Pancreas (tissue), 10 donors: ENCODE data around the gene PDGFRB. TPM values are rescaled to one million over a fixed set of nuclear protein-coding genes. Genes with fewer than 3 reads are reported as not detected.
A peak's percentile ranks its signal among the peaks of the same experiment; 100 is the strongest.

ENCODE experiments used
- ATAC-seq, 4 donors: fragments of 200-7000 bp; cut with Tn5 transposase; one replicate each; pipeline versions ENCODE4 v1.8.0 to v1.9.1; 2020; ENCODE audit warnings: mild to moderate bottlenecking in 4 of 4, moderate library complexity in 4 of 4
- DNase-seq, 6 donors: peaks; one replicate each; pipeline ENCODE4 v3.0.0-alpha.2; 2020
- FAIRE-seq: peaks from 2 replicates; lab custom pipeline; 2012; peaks lifted over from hg19 to GRCh38; lab: Jason Lieb, UNC
- H3K27ac ChIP-seq, 4 donors: fragments of 200-600 bp; sonication (generic); 1 replicate in 3 of 4; 2 replicates in 1 of 4; pipeline versions ENCODE4 v1.5.0 to v1.8.0; 2020
- H3K27me3 ChIP-seq, 4 donors: fragments of 200-600 bp; one replicate each; pipeline ENCODE4 v1.8.0; 2021
- H3K36me3 ChIP-seq, 3 donors: fragments of 200-600 bp; sonication (generic) in 1 of 3; one replicate each; pipeline versions ENCODE4 v1.5.0 to v1.8.0; 2020 to 2021
- H3K4me1 ChIP-seq, 3 donors: fragments of 200-600 bp; one replicate each; pipeline ENCODE4 v1.8.0; 2021
- H3K4me3 ChIP-seq, 4 donors: fragments of 200-600 bp; sonication (generic) in 2 of 4; one replicate each; pipeline versions ENCODE4 v1.5.0 to v1.8.0; 2020 to 2021
- H3K9me3 ChIP-seq, 4 donors: fragments of 200-600 bp; one replicate each; pipeline ENCODE4 v1.8.0; 2021
- WGBS, 2 donors: extraction: QIAGEN DNeasy Blood & Tissue Kit; methylation state at CpG; one replicate each; pipeline ENCODE4 v1.1.7; 2013; 5-methylcytosine and 5-hydroxymethylcytosine counted together
- intact Hi-C, 3 donors: fragments of 100-400 bp; cut with DNase I; formaldehyde crosslinking; loops; one replicate each; pipeline versions ENCODE4 v1.11.1 to v1.14.2; 2022
- polyA plus RNA-seq, 2 donors: library from polyadenylated mRNA; stranded (reverse); fragments of 200-250 nt; gene quantifications; one replicate each; pipeline ENCODE4 v1.2.3, GENCODE V29; 2013
- total RNA-seq, 6 donors: library from RNA; stranded (reverse); fragmentation: NEBNext Ultra II Directional in 4 of 6; extraction: Animal tissue kit (Norgen Biotek cat#: 25700) in 4 of 6; gene quantifications; one replicate each; pipeline versions ENCODE4 v1.2.1 to v1.2.4, GENCODE V29; 2021 to 2023
- TF ChIP-seq, protein P1 (sequence below), 4 donors: fragments of 200-600 bp; sonication (generic) in 3 of 4; IDR thresholded peaks; one replicate each; pipeline versions ENCODE4 v1.5.0 to v1.8.0; 2021; ENCODE audit warnings: antibody characterized with exemption in 4 of 4
- donor health status: healthy with polysubstance abuse.
- donor health status: DM: no; HTN: no; CAD: no; lungs with moderate emphysema.
- donor health status: DM: no; HTN: no; CAD: no.
- donor health status: control.
- donor health status: control.
- donor health status: Bipolar disorder and iron deficiency.
- donor health status: DM: yes; HTN: yes; CAD: no.
- donor health status: DM: no; HTN: no; CAD: no.
- donor health status: DM: no; HTN: no; CAD: no.
- donor health status: DM: yes; HTN: yes; CAD: no.

The PDGFRB gene
- total and polyA plus RNA-seq, 8 donors: 7.2 to 48.6 (median 14.5) TPM

DNA sequence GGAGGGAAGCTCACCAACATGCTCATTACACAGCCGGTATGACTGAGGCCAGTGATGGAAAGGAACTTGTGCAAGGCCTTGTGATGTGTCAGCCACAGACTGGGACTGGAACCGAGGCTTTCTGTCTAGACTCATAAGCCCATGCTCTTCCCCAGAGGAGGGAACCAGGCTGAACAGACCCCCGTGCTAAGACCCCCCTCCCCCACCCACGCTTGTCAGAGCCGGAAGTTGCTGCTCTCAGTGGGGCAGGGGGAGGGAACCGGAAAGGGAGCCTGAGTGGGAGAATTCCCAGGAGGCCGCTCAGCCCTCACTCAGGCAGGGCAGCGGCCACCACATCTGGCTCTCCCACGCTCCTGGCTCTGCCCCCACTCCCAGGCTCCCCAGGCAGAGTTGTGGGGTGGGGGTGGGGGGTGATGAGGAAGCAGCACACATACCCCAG lies 4.1 kb upstream of the PDGFRB start:
- 62 to 66% methylated on average over 9 of the region's 9 CpGs for WGBS, 2 donors
- H3K9me3 ChIP-seq: no peaks in the 10 kb centered on the region
- TF ChIP-seq, protein P1, sequence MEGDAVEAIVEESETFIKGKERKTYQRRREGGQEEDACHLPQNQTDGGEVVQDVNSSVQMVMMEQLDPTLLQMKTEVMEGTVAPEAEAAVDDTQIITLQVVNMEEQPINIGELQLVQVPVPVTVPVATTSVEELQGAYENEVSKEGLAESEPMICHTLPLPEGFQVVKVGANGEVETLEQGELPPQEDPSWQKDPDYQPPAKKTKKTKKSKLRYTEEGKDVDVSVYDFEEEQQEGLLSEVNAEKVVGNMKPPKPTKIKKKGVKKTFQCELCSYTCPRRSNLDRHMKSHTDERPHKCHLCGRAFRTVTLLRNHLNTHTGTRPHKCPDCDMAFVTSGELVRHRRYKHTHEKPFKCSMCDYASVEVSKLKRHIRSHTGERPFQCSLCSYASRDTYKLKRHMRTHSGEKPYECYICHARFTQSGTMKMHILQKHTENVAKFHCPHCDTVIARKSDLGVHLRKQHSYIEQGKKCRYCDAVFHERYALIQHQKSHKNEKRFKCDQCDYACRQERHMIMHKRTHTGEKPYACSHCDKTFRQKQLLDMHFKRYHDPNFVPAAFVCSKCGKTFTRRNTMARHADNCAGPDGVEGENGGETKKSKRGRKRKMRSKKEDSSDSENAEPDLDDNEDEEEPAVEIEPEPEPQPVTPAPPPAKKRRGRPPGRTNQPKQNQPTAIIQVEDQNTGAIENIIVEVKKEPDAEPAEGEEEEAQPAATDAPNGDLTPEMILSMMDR (IDR thresholded peaks at IDR 0.05): no peak
- DNase-seq: no peak
- H3K4me3 ChIP-seq: no peak overlapping the region
- intact Hi-C loops: loop anchor here in 2 of 3 donors (5.0 to 10.0 kb wide), 2 partner anchors 58 to 275 kb away; no protein-coding TSS in a partner anchor
- no peaks in the 10 kb centered on the region for H3K36me3 ChIP-seq
- H3K27ac ChIP-seq: no peak overlapping the region
- ATAC-seq: peak in 2 of 4 donors; percentile 5 to 7
- no peaks in the 10 kb centered on the region for H3K27me3 ChIP-seq
- no peak for FAIRE-seq
- no peaks in the 10 kb centered on the region for H3K4me1 ChIP-seq

DNA sequence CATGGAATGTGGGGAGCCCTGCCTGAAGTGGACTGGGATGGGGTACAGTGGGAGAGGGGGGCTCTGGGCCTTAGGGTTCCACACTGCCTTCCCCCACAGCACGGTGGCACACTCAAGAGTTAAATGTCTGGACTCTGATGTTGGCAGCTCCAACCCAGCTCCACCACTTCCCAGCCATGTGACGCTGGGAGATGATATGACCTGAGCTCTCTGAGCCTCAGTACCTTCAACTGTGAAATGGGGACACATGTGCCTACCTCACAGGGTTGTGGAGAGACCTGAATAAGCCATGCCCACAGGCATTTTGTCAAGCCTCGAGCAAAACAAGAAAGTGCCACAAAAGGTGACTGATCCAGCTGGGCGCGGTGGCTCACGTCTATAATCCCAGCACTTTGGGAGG lies 3.4 kb upstream of the PDGFRB start:
- FAIRE-seq: no peak
- Histone ChIP-seq H3K36me3 (no peaks in the 10 kb centered on the region), H3K4me3 (no peak overlapping the region), H3K9me3 (no peaks in the 10 kb centered on the region), H3K4me1 (no peaks in the 10 kb centered on the region), H3K27ac (no peak overlapping the region), H3K27me3 (no peaks in the 10 kb centered on the region)
- 67 to 71% methylated on average over 6 of the region's 6 CpGs for WGBS, 2 donors
- TF ChIP-seq, protein P1 (IDR thresholded peaks at IDR 0.05): no peak
- intact Hi-C loops: no loop called here
- DNase-seq: no peak
- ATAC-seq: no peak

DNA sequence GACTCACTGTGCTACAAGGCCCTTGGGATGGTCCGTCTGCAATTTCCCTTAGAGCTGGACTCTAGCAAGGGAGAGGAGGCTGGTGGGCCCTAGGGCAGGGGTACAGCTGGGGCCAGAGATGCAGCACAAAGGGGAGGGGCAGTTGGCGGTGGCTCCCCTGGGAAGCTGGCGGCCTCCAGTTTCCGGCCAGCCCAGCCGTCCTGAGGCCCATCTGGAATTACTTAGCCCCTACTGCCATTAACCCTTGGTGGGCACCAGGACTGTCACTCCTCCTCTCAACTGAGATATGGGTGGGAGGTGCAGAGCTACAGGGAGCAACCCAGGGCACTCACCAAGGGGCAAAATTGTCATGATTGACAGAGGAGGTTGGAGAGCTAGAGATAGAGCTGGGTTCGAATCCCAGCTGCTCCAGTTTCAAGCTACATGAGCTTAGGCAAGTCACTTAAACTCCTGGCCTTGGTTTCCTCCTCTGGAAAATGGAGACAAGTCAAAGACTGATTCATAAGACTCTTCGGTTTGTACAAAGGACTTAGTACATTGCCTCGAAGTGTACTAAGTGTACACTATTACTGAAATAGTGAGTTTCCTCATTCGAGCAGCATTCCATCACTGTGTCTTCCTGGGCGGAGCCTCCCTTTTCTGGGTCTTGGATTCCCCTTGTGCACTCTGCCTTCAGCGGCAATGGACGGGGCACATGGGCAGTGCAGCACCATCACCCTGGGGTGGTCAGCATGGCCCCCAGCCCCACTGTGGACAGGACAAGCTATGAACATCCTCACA lies 2.7 kb upstream of the PDGFRB start:
- no peak overlapping the region for H3K4me3 ChIP-seq
- intact Hi-C loops: no loop called here
- no peaks in the 10 kb centered on the region for H3K27me3 ChIP-seq
- H3K4me1 ChIP-seq: no peaks in the 10 kb centered on the region
- TF ChIP-seq, protein P1 (IDR thresholded peaks at IDR 0.05): no peak
- ATAC-seq: no peak
- no peaks in the 10 kb centered on the region for H3K36me3 ChIP-seq
- no peaks in the 10 kb centered on the region for H3K9me3 ChIP-seq
- WGBS, 2 donors: 61 to 65% methylated on average over 12 of the region's 12 CpGs
- no peak for DNase-seq
- no peak overlapping the region for H3K27ac ChIP-seq
- no peak for FAIRE-seq

DNA sequence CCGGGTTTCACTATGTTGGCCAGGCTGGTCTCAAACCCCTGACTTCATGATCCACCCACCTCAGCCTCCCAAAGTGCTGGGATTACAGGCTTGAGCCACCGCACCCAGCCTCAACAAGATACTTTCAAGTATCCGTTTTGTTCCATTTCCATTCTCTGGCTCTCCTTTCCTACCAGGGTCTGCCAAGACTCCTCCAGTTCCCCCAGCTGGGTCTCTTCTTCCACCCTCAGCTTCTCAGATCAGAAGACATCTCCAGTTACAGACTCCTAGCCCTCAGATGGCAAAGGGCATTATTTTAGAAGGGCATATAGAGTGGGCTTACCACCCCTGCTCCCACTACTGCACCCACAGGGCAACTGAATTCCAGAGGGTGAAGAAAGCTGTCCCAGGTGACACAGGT lies 1.5 kb upstream of the PDGFRB start:
- H3K27me3 ChIP-seq: no peaks in the 10 kb centered on the region
- H3K9me3 ChIP-seq: no peaks in the 10 kb centered on the region

More for the DNA sequence above, 1.5 kb upstream of the PDGFRB start:
- intact Hi-C loops: no loop called here
- no peak for DNase-seq
- Histone ChIP-seq H3K4me3 (no peak overlapping the region), H3K4me1 (no peaks in the 10 kb centered on the region), H3K36me3 (no peaks in the 10 kb centered on the region), H3K27ac (no peak overlapping the region)
- FAIRE-seq: no peak
- TF ChIP-seq, protein P1 (IDR thresholded peaks at IDR 0.05): no peak
- WGBS, 2 donors: 79 to 86% methylated on average over 3 of the region's 3 CpGs
- no peak for ATAC-seq
